ENCODE results near the gene FBXL13. TPM values are rescaled to one million over a fixed set of nuclear protein-coding genes. Genes with fewer than 3 reads are reported as not detected.

The FBXL13 gene
- total and polyA plus RNA-seq, 2 of the 8 experiments (the other 6 are each of a cell fraction or from before 2014, with no cell fraction given), result 1.2 to 2.8 TPM

GRCh38 chr7:102833343-102833742 lies 241.3 kb downstream of the FBXL13 start (continued):
- TF ChIP-seq NRF1 (IDR thresholded peaks at IDR 0.05; ENCODE audit: low read depth, low read length) (no peak), CTCF (IDR thresholded peaks at IDR 0.05; ENCODE audit: control extremely low read depth in 1 of 3, insufficient read depth in 1 of 3, low read depth in 1 of 3, low read length in 3 of 3) (no peak)

Data from H1 (cell line).